HEK293 (cell line): ENCODE measurements around the gene CDK5.
A peak's percentile ranks its signal among the peaks of the same experiment; 100 is the strongest.

Experiments used
- CTCF ChIA-PET: fragments of 350-600 bp; formaldehyde crosslinking; extraction: SDS; loops from one replicate; lab custom pipeline; 2021; ENCODE audit warnings: antibody characterized with exemption; lab: Yijun Ruan, JAX
- POLR2A ChIA-PET: fragments of 300-600 bp; formaldehyde crosslinking; extraction: SDS; loops from one replicate; lab custom pipeline; 2020; ENCODE audit warnings: antibody characterized with exemption, inconsistent platforms; lab: Yijun Ruan, JAX
- H3K27ac ChIP-seq: fragments of 200-500 bp; sonication (Bioruptor generic); 2 replicates; pipeline ENCODE4 v1.5.1; 2014; ENCODE audit warnings: low read depth, low read length, control low read depth, inconsistent platforms; ENCODE audit errors: extremely low read depth
- H3K36me3 ChIP-seq, 2 experiments: fragments of 200-500 bp in 1 of 2; sonication (Bioruptor generic) in 1 of 2; 1 replicate in 1 of 2; 2 replicates in 1 of 2; pipeline ENCODE4 v1.5.1; 2014 to 2017; ENCODE audit warnings: inconsistent platforms in 2 of 2, low read length in 2 of 2; ENCODE audit not compliant: control insufficient read depth in 2 of 2, insufficient read depth in 1 of 2
- H3K4me1 ChIP-seq: fragments of 200-500 bp; sonication (Bioruptor generic); 2 replicates; pipeline ENCODE4 v1.5.1; 2014; ENCODE audit warnings: mild to moderate bottlenecking, low read length, inconsistent platforms; ENCODE audit not compliant: control insufficient read depth, insufficient read depth
- H3K4me3 ChIP-seq: 2 replicates; pipeline ENCODE4 v1.5.1; 2011; ENCODE audit warnings: low read depth, mild to moderate bottlenecking, control low read depth, low read length, moderate library complexity
- H3K9me3 ChIP-seq: fragments of 200-500 bp; sonication (Bioruptor generic); 2 replicates; pipeline ENCODE4 v1.5.1; 2014; ENCODE audit warnings: low read depth, low read length, inconsistent platforms; ENCODE audit not compliant: control insufficient read depth, insufficient read depth
- GLIS2 ChIP-seq: fragments of 450-650 bp; formaldehyde crosslinking; IDR thresholded peaks from 2 replicates; pipeline ENCODE4 v1.5.1; 2016; ENCODE audit warnings: missing biosample characterization, missing genetic modification characterization
- HOXD13 ChIP-seq: sonication (generic); formaldehyde crosslinking; IDR thresholded peaks from 2 replicates; pipeline ENCODE4 v1.8.0; 2022; ENCODE audit warnings: missing genetic modification reagents, borderline replicate concordance
- RBAK ChIP-seq: fragments of 450-650 bp; formaldehyde crosslinking; IDR thresholded peaks from 2 replicates; pipeline ENCODE4 v1.5.1; 2016; ENCODE audit warnings: missing biosample characterization, missing genetic modification characterization
- SP7 ChIP-seq: fragments of 450-650 bp; formaldehyde crosslinking; IDR thresholded peaks from 2 replicates; pipeline ENCODE4 v1.5.1; 2016; ENCODE audit warnings: missing biosample characterization, missing genetic modification characterization
- ZBTB1 ChIP-seq: fragments of 450-650 bp; formaldehyde crosslinking; IDR thresholded peaks from 2 replicates; pipeline ENCODE4 v1.5.1; 2016; ENCODE audit warnings: missing biosample characterization, missing genetic modification characterization
- ZBTB17 ChIP-seq: fragments of 450-650 bp; formaldehyde crosslinking; IDR thresholded peaks from 2 replicates; pipeline ENCODE4 v1.5.1; 2016; ENCODE audit warnings: missing biosample characterization, missing genetic modification characterization
- ZBTB48 ChIP-seq: fragments of 450-650 bp; formaldehyde crosslinking; IDR thresholded peaks from 2 replicates; pipeline ENCODE4 v1.5.1; 2016; ENCODE audit warnings: missing biosample characterization, missing genetic modification characterization
- ZEB2 ChIP-seq: fragments of 450-650 bp; formaldehyde crosslinking; IDR thresholded peaks from 2 replicates; pipeline ENCODE4 v1.5.1; 2016; ENCODE audit warnings: missing biosample characterization, missing genetic modification characterization
- ZFP41 ChIP-seq: fragments of 450-650 bp; formaldehyde crosslinking; IDR thresholded peaks from 2 replicates; pipeline ENCODE4 v1.5.1; 2016; ENCODE audit warnings: missing biosample characterization, missing genetic modification characterization, borderline replicate concordance
- ZNF169 ChIP-seq: fragments of 450-650 bp; formaldehyde crosslinking; IDR thresholded peaks from 2 replicates; pipeline ENCODE4 v1.5.1; 2016; ENCODE audit warnings: missing biosample characterization, missing genetic modification characterization
- ZNF184 ChIP-seq: fragments of 450-650 bp; IDR thresholded peaks from 2 replicates; pipeline ENCODE4 v1.5.1; 2018; ENCODE audit warnings: missing biosample characterization, mild to moderate bottlenecking, missing genetic modification characterization
- ZNF335 ChIP-seq: fragments of 450-650 bp; formaldehyde crosslinking; conservative IDR thresholded peaks from 2 replicates; pipeline ENCODE4 v1.5.1; 2016; ENCODE audit warnings: missing biosample characterization, missing genetic modification characterization
- ZNF350 ChIP-seq: fragments of 450-650 bp; formaldehyde crosslinking; IDR thresholded peaks from 2 replicates; pipeline ENCODE4 v1.5.0; 2017; ENCODE audit warnings: missing biosample characterization, mild to moderate bottlenecking, missing genetic modification characterization
- ZNF354C ChIP-seq: fragments of 450-650 bp; formaldehyde crosslinking; IDR thresholded peaks from 2 replicates; pipeline ENCODE4 v1.5.1; 2016; ENCODE audit warnings: missing biosample characterization, missing genetic modification characterization, low read depth, borderline replicate concordance
- ZNF585B ChIP-seq: fragments of 450-650 bp; formaldehyde crosslinking; IDR thresholded peaks from 2 replicates; pipeline ENCODE4 v1.5.1; 2016; ENCODE audit warnings: missing biosample characterization, missing genetic modification characterization
- ZNF610 ChIP-seq: fragments of 450-650 bp; formaldehyde crosslinking; IDR thresholded peaks from 2 replicates; pipeline ENCODE4 v1.5.1; 2016; ENCODE audit warnings: missing biosample characterization, missing genetic modification characterization, borderline replicate concordance
- ZNF629 ChIP-seq: fragments of 450-650 bp; formaldehyde crosslinking; IDR thresholded peaks from 2 replicates; pipeline ENCODE4 v1.5.1; 2017; ENCODE audit warnings: missing biosample characterization, missing genetic modification characterization
- ZNF791 ChIP-seq: fragments of 450-650 bp; formaldehyde crosslinking; IDR thresholded peaks from 2 replicates; pipeline ENCODE4 v1.5.1; 2016; ENCODE audit warnings: missing biosample characterization, missing genetic modification characterization
- ZSCAN16 ChIP-seq: fragments of 450-650 bp; formaldehyde crosslinking; IDR thresholded peaks from 2 replicates; pipeline ENCODE4 v1.5.1; 2016; ENCODE audit warnings: missing biosample characterization, missing genetic modification characterization
- TF ChIP-seq, protein P1 (sequence below): fragments of 450-650 bp; formaldehyde crosslinking; IDR thresholded peaks from 2 replicates; pipeline ENCODE4 v1.5.1; 2016; ENCODE audit warnings: missing biosample characterization, missing genetic modification characterization
- TF ChIP-seq, protein P2 (sequence below): fragments of 450-650 bp; formaldehyde crosslinking; IDR thresholded peaks from 2 replicates; pipeline ENCODE4 v1.5.1; 2016; ENCODE audit warnings: missing biosample characterization, missing genetic modification characterization
- TF ChIP-seq, protein P3 (sequence below): fragments of 450-650 bp; formaldehyde crosslinking; IDR thresholded peaks from 2 replicates; pipeline ENCODE4 v1.5.1; 2016; ENCODE audit warnings: missing biosample characterization, missing genetic modification characterization
- TF ChIP-seq, protein P4 (sequence below): fragments of 450-650 bp; formaldehyde crosslinking; IDR thresholded peaks from 2 replicates; pipeline ENCODE4 v1.5.1; 2016; ENCODE audit warnings: missing biosample characterization, missing genetic modification characterization

The CDK5 gene

DNA sequence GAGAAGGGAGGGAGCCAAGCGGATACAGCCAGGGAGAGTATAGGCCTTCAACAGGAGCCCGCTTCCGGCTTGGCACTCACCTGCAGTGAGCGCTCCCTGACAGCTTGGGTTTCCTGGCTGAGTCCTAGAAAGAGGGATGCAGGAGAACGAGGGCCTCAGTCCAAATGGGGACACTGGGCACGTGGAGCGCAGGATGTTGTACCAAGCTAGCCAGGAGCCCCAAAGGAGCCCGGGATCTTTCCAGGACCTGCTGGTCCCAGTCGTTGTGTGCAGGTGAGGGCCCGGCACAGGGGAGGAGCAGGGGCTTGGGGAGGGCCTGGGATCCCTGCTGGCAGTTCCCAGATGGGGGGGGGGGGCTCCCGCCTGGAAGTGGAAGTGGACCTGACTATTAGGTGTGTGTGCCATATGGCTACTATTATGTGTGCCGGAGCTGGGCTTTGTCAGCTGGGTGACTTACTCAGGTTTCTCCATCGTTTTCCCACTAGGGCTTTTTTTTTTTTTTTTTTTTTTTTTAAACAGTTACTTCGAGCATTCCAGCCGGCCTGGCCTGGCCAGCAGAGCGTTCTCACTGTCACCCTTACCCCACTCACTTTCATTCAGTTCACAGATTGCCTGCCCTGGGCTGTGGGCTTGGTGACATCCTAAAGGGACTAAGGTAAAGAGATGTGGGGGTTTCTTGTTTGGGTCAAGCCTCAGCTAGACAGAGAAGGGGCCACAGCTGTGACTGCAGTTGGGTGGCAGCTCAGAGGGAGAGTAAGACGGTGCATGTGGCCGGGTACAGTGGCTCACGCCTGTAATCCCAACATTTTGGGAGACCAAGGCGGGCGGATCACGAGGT is 32.4 kb upstream of the CDK5 start:
- H3K27ac ChIP-seq, result no peak overlapping the region
- POLR2A ChIA-PET, result interaction anchor here (0.6 kb wide), 2 partner anchors 15 to 30 kb away, joined by 5 to 6 read pairs; no protein-coding TSS in a partner anchor
- peaks cover 0 to 46% of the 10 kb centered on the region in 2 experiments; a peak in 1 of 3 replicates for H3K36me3 ChIP-seq
- H3K4me3 ChIP-seq, result no peak overlapping the region
- H3K9me3 ChIP-seq, result no peaks in the 10 kb centered on the region
- H3K4me1 ChIP-seq, result peaks cover 4% of the 10 kb centered on the region; the same call in 1 of the 2 replicates
- CTCF ChIA-PET, result interaction anchor here (0.8 to 1.3 kb wide), 3 partner anchors 13 to 669 kb away, joined by 3 to 4 read pairs (median 3); no protein-coding TSS in a partner anchor
- TF ChIP-seq GLIS2 (tag by site-specific recombination) (no peak), ZNF629 (tag by site-specific recombination) (no peak)
- TF ChIP-seq, protein P1, sequence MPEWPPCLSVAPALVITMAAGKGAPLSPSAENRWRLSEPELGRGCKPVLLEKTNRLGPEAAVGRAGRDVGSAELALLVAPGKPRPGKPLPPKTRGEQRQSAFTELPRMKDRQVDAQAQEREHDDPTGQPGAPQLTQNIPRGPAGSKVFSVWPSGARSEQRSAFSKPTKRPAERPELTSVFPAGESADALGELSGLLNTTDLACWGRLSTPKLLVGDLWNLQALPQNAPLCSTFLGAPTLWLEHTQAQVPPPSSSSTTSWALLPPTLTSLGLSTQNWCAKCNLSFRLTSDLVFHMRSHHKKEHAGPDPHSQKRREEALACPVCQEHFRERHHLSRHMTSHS (tag by site-specific recombination), result no peak

GRCh38 chr7:151088856-151089699 is 31.4 kb upstream of the CDK5 start:
- Histone ChIP-seq H3K4me1 (peaks cover 4% of the 10 kb centered on the region; the same call in 1 of the 2 replicates), H3K4me3 (no peak overlapping the region), H3K9me3 (no peaks in the 10 kb centered on the region), H3K27ac (peak overlapping the region; percentile 14; the same call in 1 of the 2 replicates), H3K36me3 (peaks cover 0 to 44% of the 10 kb centered on the region in 2 experiments; a peak in 1 of 3 replicates)
- POLR2A ChIA-PET, result interaction anchor here (1.0 to 1.8 kb wide), 3 partner anchors 19 to 61 kb away, joined by 3 to 4 read pairs (median 3); partner anchors contain the start of gene ABCB8
- CTCF ChIA-PET, result interaction anchor here (0.5 to 1.5 kb wide), 7 partner anchors 12 to 83 kb away, joined by 3 to 8 read pairs (median 3); no protein-coding TSS in a partner anchor
- no peak for TF ChIP-seq ZFP41
- no peak for TF ChIP-seq ZNF791
- no peak for TF ChIP-seq ZBTB48
- TF ChIP-seq ZNF169 (tag by site-specific recombination), result no peak
- no peak for TF ChIP-seq ZNF350 (tag by site-specific recombination)
- TF ChIP-seq ZBTB17, result peak; percentile 35; the same call in 1 of the 2 replicates
- no peak for TF ChIP-seq ZBTB1 (tag by site-specific recombination)
- TF ChIP-seq, protein P2, sequence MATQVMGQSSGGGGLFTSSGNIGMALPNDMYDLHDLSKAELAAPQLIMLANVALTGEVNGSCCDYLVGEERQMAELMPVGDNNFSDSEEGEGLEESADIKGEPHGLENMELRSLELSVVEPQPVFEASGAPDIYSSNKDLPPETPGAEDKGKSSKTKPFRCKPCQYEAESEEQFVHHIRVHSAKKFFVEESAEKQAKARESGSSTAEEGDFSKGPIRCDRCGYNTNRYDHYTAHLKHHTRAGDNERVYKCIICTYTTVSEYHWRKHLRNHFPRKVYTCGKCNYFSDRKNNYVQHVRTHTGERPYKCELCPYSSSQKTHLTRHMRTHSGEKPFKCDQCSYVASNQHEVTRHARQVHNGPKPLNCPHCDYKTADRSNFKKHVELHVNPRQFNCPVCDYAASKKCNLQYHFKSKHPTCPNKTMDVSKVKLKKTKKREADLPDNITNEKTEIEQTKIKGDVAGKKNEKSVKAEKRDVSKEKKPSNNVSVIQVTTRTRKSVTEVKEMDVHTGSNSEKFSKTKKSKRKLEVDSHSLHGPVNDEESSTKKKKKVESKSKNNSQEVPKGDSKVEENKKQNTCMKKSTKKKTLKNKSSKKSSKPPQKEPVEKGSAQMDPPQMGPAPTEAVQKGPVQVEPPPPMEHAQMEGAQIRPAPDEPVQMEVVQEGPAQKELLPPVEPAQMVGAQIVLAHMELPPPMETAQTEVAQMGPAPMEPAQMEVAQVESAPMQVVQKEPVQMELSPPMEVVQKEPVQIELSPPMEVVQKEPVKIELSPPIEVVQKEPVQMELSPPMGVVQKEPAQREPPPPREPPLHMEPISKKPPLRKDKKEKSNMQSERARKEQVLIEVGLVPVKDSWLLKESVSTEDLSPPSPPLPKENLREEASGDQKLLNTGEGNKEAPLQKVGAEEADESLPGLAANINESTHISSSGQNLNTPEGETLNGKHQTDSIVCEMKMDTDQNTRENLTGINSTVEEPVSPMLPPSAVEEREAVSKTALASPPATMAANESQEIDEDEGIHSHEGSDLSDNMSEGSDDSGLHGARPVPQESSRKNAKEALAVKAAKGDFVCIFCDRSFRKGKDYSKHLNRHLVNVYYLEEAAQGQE (tag by site-specific recombination), result 0 out of 2 replicates have a peak, but pooled peaks have one; percentile 21
- no peak for TF ChIP-seq ZNF184 (tag by site-specific recombination)
- 0 out of 2 replicates have a peak, but pooled peaks have one; percentile 17 for TF ChIP-seq ZEB2 (tag by site-specific recombination)
- TF ChIP-seq, protein P3, sequence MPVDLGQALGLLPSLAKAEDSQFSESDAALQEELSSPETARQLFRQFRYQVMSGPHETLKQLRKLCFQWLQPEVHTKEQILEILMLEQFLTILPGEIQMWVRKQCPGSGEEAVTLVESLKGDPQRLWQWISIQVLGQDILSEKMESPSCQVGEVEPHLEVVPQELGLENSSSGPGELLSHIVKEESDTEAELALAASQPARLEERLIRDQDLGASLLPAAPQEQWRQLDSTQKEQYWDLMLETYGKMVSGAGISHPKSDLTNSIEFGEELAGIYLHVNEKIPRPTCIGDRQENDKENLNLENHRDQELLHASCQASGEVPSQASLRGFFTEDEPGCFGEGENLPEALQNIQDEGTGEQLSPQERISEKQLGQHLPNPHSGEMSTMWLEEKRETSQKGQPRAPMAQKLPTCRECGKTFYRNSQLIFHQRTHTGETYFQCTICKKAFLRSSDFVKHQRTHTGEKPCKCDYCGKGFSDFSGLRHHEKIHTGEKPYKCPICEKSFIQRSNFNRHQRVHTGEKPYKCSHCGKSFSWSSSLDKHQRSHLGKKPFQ (tag by site-specific recombination), result no peak
- TF ChIP-seq ZNF335 (tag by site-specific recombination), result no peak
- no peak for TF ChIP-seq ZNF585B (tag by site-specific recombination)
- TF ChIP-seq ZNF610, result no peak
- peak; percentile 72 for TF ChIP-seq SP7 (tag by site-specific recombination)
- TF ChIP-seq ZNF629 (tag by site-specific recombination), result 0 out of 2 replicates have a peak, but pooled peaks have one; percentile 39
- TF ChIP-seq RBAK (tag by site-specific recombination), result no peak
- no peak for TF ChIP-seq HOXD13 (CRISPR knock-in tag)
- TF ChIP-seq, protein P4, sequence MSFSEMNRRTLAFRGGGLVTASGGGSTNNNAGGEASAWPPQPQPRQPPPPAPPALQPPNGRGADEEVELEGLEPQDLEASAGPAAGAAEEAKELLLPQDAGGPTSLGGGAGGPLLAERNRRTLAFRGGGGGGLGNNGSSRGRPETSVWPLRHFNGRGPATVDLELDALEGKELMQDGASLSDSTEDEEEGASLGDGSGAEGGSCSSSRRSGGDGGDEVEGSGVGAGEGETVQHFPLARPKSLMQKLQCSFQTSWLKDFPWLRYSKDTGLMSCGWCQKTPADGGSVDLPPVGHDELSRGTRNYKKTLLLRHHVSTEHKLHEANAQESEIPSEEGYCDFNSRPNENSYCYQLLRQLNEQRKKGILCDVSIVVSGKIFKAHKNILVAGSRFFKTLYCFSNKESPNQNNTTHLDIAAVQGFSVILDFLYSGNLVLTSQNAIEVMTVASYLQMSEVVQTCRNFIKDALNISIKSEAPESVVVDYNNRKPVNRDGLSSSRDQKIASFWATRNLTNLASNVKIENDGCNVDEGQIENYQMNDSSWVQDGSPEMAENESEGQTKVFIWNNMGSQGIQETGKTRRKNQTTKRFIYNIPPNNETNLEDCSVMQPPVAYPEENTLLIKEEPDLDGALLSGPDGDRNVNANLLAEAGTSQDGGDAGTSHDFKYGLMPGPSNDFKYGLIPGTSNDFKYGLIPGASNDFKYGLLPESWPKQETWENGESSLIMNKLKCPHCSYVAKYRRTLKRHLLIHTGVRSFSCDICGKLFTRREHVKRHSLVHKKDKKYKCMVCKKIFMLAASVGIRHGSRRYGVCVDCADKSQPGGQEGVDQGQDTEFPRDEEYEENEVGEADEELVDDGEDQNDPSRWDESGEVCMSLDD, result no peak
- no peak for TF ChIP-seq ZNF354C (tag by site-specific recombination)
- TF ChIP-seq ZSCAN16 (tag by site-specific recombination), result no peak
